Glutamatergic neuron (in vitro differentiated cells): ENCODE measurements around the gene CBR3. TPM values are rescaled to one million over a fixed set of nuclear protein-coding genes. Genes with fewer than 3 reads are reported as not detected.

Experiments
- DNase-seq: peaks from one replicate; pipeline ENCODE4 v3.0.0; 2022
- H3K27ac Mint-ChIP-seq: one replicate; pipeline ENCODE4 v1.8.0; 2020; ENCODE audit warnings: mild to moderate bottlenecking, mixed read lengths, inconsistent platforms; ENCODE audit not compliant: unreplicated experiment
- H3K27me3 Mint-ChIP-seq: one replicate; pipeline ENCODE4 v1.8.0; 2020; ENCODE audit warnings: mild to moderate bottlenecking, moderate library complexity, mixed read lengths, inconsistent platforms; ENCODE audit not compliant: unreplicated experiment
- H3K36me3 Mint-ChIP-seq: one replicate; pipeline ENCODE4 v1.8.0; 2020; ENCODE audit warnings: mild to moderate bottlenecking, mixed read lengths, inconsistent platforms; ENCODE audit not compliant: unreplicated experiment
- H3K4me1 Mint-ChIP-seq: one replicate; pipeline ENCODE4 v1.8.0; 2020; ENCODE audit warnings: mild to moderate bottlenecking, low read depth, mixed read lengths, inconsistent platforms; ENCODE audit not compliant: unreplicated experiment
- H3K4me3 Mint-ChIP-seq: one replicate; pipeline ENCODE4 v1.8.0; 2020; ENCODE audit warnings: mild to moderate bottlenecking, mixed read lengths, inconsistent platforms; ENCODE audit not compliant: unreplicated experiment
- H3K9me3 Mint-ChIP-seq: one replicate; pipeline ENCODE4 v1.8.0; 2020; ENCODE audit warnings: mild to moderate bottlenecking, moderate library complexity, mixed read lengths, inconsistent platforms; ENCODE audit not compliant: unreplicated experiment
- total RNA-seq: library from RNA; stranded (reverse); fragmentation: NEBNext Ultra II Directional; extraction: Animal tissue kit (Norgen Biotek cat#: 25700); gene quantifications from one replicate; pipeline ENCODE4 v1.2.1, GENCODE V29; 2021; ENCODE audit not compliant: unreplicated experiment
- TF ChIP-seq, protein P1 (sequence below): fragments of 200-600 bp; sonication (generic); IDR thresholded peaks from one replicate; pipeline ENCODE4 v1.5.0; 2021; ENCODE audit not compliant: partially characterized antibody, unreplicated experiment

The CBR3 gene
- total RNA-seq, 1 donor from 2014 or later: not detected

DNA sequence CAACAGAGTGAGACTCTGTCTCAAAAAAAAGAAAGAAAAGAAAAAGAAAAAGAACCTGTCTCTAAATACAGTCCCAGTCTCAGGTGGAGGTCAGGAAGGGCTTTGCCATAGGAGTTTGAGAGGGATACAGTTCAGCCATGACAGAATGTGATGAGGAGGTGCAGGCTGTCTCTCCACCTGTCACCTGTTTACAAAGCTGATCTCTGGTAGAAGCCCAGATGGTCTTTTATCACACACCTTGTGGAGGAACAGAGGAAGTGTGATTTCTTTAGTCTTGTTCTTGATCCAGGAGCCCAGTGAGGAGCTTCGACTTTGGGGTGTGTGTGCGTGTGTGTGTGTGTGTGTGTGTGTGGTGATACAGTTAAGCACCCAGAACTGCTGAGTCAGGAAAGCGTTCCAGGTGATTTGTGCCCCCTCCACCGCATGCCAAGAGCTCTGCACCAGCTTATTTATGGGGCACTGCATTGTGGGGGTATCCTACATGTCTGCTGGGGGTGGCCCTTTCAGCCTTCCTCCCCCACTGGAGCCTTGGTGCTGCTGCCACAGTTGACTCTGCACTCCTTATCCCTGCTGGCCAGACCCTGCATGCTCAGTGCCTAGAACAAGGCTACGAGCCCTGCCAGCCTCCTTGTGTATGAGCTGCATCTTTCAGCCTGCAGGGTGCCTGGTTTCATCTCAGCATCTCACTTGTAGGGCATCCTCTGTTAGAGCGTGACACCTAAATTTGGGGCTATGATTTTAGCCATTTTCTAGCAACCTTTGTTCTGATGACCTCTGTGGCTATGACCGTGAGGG lies 41.1 kb downstream of the CBR3 start:
- Mint-ChIP-seq H3K9me3 (peaks cover 4% of the 10 kb centered on the region), H3K4me1 (peaks cover 9% of the 10 kb centered on the region), H3K4me3 (no peak overlapping the region), H3K36me3 (peaks cover 13% of the 10 kb centered on the region), H3K27me3 (peaks cover 2% of the 10 kb centered on the region), H3K27ac (no peak overlapping the region)
- DNase-seq: no peak
- TF ChIP-seq, protein P1, sequence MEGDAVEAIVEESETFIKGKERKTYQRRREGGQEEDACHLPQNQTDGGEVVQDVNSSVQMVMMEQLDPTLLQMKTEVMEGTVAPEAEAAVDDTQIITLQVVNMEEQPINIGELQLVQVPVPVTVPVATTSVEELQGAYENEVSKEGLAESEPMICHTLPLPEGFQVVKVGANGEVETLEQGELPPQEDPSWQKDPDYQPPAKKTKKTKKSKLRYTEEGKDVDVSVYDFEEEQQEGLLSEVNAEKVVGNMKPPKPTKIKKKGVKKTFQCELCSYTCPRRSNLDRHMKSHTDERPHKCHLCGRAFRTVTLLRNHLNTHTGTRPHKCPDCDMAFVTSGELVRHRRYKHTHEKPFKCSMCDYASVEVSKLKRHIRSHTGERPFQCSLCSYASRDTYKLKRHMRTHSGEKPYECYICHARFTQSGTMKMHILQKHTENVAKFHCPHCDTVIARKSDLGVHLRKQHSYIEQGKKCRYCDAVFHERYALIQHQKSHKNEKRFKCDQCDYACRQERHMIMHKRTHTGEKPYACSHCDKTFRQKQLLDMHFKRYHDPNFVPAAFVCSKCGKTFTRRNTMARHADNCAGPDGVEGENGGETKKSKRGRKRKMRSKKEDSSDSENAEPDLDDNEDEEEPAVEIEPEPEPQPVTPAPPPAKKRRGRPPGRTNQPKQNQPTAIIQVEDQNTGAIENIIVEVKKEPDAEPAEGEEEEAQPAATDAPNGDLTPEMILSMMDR: no peak

DNA sequence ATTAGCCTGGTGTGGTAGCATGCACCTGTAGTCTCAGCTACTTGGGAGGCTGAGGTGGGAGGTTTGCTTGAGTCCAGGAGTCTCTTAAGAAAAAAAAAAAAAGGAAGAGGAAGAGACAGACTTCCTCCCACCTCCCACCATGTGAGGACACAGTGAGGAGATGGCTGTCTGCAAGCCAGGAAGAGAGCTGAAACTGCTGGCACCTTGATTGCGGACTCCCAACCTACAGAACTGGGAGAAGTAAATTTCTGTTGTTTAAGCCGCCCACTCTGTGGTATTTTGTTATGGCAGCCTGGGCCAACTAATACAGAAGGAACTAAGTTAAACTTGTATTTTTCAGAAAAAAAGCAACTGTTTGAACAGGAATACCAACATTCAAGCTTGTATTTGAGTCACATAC lies 43.5 kb downstream of the CBR3 start:
- DNase-seq: no peak
- TF ChIP-seq, protein P1: no peak
- Mint-ChIP-seq H3K36me3 (peaks cover 6% of the 10 kb centered on the region), H3K9me3 (peaks cover 1% of the 10 kb centered on the region), H3K4me3 (no peak overlapping the region), H3K27ac (no peak overlapping the region), H3K4me1 (no peaks in the 10 kb centered on the region), H3K27me3 (peaks cover 2% of the 10 kb centered on the region)

DNA sequence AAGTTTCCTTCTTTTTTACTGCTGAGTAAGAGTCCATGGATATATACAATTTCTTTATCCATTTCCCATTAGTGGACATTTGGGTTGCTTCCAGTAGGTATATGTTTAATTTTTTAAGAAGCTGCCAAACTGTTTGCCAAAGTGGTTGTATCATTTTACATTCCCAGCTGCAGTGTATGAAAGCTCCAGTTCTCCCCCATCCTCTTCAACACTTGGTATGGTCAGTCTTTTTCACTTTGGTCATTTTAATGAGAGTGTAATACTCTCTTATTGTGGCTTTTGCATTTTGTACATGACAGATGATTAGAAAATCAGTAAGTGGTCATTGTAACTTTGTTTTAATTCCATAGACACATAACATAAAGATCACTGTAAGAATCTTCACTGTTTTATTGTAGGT lies 44.3 kb downstream of the CBR3 start:
- no peak for DNase-seq
- Mint-ChIP-seq H3K36me3 (peaks cover 6% of the 10 kb centered on the region), H3K27ac (no peak overlapping the region), H3K9me3 (peaks cover 1% of the 10 kb centered on the region), H3K4me1 (no peaks in the 10 kb centered on the region), H3K4me3 (no peak overlapping the region), H3K27me3 (peaks cover 2% of the 10 kb centered on the region)
- TF ChIP-seq, protein P1: no peak

DNA sequence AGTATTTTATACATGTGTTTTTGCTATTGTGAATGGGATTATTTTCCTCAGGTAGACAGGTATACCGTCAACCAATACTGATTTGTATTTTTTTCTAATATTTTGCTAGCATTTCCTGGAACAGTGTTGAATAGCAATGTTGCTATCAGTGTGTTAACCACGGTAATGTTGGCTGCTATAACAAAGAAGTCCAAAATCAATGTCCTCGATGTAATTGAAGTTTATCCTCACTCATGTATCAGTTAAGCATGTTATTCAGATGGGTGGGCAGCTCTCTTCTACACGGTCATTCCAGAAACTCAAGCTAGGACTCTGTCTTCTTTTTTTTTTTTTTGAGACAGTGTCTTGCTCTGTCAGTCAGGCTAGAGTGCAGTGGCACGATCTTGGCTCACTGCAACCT lies 46.1 kb downstream of the CBR3 start:
- TF ChIP-seq, protein P1: no peak
- no peak overlapping the region for H3K27ac Mint-ChIP-seq

DNA sequence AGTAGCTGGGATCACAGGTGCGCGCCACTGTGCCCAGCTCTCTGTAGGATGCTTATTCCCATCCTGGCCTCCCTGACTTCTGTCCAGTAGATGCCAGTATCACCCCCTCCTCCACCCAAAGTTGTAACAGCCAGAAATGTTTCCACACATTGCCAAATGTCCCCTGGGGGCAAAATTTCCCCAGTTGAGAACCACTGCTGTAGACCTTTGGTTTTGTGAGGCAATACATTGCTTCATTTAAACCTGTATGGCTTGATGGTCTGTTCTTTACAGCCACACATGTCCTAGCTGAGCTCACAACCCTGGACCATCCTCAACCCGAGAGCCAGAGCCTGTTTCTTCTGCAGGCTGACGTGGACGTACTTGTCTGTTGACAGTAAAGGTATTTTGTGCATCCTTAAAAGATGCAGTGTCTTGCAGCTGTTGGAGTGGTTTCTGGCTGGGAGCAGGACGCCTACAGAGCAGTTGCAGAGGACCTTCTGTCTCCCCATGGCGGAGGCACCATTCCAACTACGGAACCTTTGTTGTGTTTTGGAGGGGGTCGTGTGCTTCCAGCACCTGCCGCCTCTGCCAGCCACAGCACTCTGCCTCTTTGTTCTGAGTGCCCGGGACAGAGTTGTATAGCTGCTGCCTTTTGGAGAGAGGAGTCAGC lies 48.4 kb downstream of the CBR3 start:
- H3K9me3 Mint-ChIP-seq: no peaks in the 10 kb centered on the region
- DNase-seq: no peak
- TF ChIP-seq, protein P1: no peak
- H3K27ac Mint-ChIP-seq: no peak overlapping the region
- no peak overlapping the region for H3K4me3 Mint-ChIP-seq
- H3K4me1 Mint-ChIP-seq: no peaks in the 10 kb centered on the region
- peaks cover under 1% of the 10 kb centered on the region for H3K27me3 Mint-ChIP-seq
- peaks cover 6% of the 10 kb centered on the region for H3K36me3 Mint-ChIP-seq

More for the DNA sequence above, 46.1 kb downstream of the CBR3 start:
- Mint-ChIP-seq H3K4me3 (no peak overlapping the region), H3K9me3 (no peaks in the 10 kb centered on the region), H3K36me3 (peaks cover 6% of the 10 kb centered on the region), H3K4me1 (no peaks in the 10 kb centered on the region), H3K27me3 (no peaks in the 10 kb centered on the region)
- DNase-seq: no peak
